ENCODE measurements around the gene ETFA.
"Not testable (repeated sequence)": the region's sequence is repeated elsewhere in the genome, so short reads cannot be mapped to it uniquely, and the experiment has no call there.

ETFA gene

GRCh38 chr15:76296849-76297248 is 14.4 kb downstream of the ETFA start:
- H3K4me3 ChIP-seq (ENCODE audit: low read depth, low read length) = no peak overlapping the region
- TF ChIP-seq POLR2A (IDR thresholded peaks at IDR 0.05; ENCODE audit: extremely low read depth, insufficient read length) (no peak), CTCF (IDR thresholded peaks at IDR 0.05; ENCODE audit: low read depth, low read length) (no peak), MAX (IDR thresholded peaks at IDR 0.05; ENCODE audit: low read depth, low read length) (no peak), MYC (IDR thresholded peaks at IDR 0.05; ENCODE audit: low read depth, low read length) (no peak)

GRCh38 chr15:76294463-76294862 is 16.8 kb downstream of the ETFA start:
- not testable (repeated sequence) for H3K4me3 ChIP-seq (ENCODE audit: low read depth, low read length); DNase-seq (ENCODE audit: low read depth)

More at GRCh38 chr15:76296849-76297248, 14.4 kb downstream of the ETFA start:
- no peak for DNase-seq (ENCODE audit: low read depth)

GRCh38 chr15:76293361-76293760 is 17.9 kb downstream of the ETFA start:
- no peak for DNase-seq (ENCODE audit: low read depth)
- TF ChIP-seq MAX (IDR thresholded peaks at IDR 0.05; ENCODE audit: low read depth, low read length) = no peak
- TF ChIP-seq POLR2A (IDR thresholded peaks at IDR 0.05; ENCODE audit: extremely low read depth, insufficient read length) = no peak
- no peak for TF ChIP-seq MYC (IDR thresholded peaks at IDR 0.05; ENCODE audit: low read depth, low read length)
- TF ChIP-seq CTCF (IDR thresholded peaks at IDR 0.05; ENCODE audit: low read depth, low read length) = no peak
- no peak overlapping the region for H3K4me3 ChIP-seq (ENCODE audit: low read depth, low read length)

- no peak overlapping the region for H3K4me3 ChIP-seq (ENCODE audit: low read depth, low read length)
- DNase-seq (ENCODE audit: low read depth) = no peak
Measured at GRCh38 chr15:76289582-76289981, 21.7 kb downstream of the ETFA start.

GRCh38 chr15:76286271-76286879 is 24.9 kb downstream of the ETFA start:
- no peak for DNase-seq (ENCODE audit: low read depth)
- TF ChIP-seq POLR2A (IDR thresholded peaks at IDR 0.05; ENCODE audit: extremely low read depth, insufficient read length) (no peak), MYC (IDR thresholded peaks at IDR 0.05; ENCODE audit: low read depth, low read length) (no peak), MAX (IDR thresholded peaks at IDR 0.05; ENCODE audit: low read depth, low read length) (no peak), CTCF (IDR thresholded peaks at IDR 0.05; ENCODE audit: low read depth, low read length) (no peak)
- no peak overlapping the region for H3K4me3 ChIP-seq (ENCODE audit: low read depth, low read length)

More at GRCh38 chr15:76289582-76289981, 21.7 kb downstream of the ETFA start:
- TF ChIP-seq MYC (IDR thresholded peaks at IDR 0.05; ENCODE audit: low read depth, low read length) (no peak), MAX (IDR thresholded peaks at IDR 0.05; ENCODE audit: low read depth, low read length) (no peak), POLR2A (IDR thresholded peaks at IDR 0.05; ENCODE audit: extremely low read depth, insufficient read length) (no peak), CTCF (IDR thresholded peaks at IDR 0.05; ENCODE audit: low read depth, low read length) (no peak)

GRCh38 chr15:76285241-76285825 is 25.9 kb downstream of the ETFA start:
- no peak overlapping the region for H3K4me3 ChIP-seq (ENCODE audit: low read depth, low read length)
- DNase-seq (ENCODE audit: low read depth) = peak; percentile 23
- TF ChIP-seq MAX (IDR thresholded peaks at IDR 0.05; ENCODE audit: low read depth, low read length) (no peak), CTCF (IDR thresholded peaks at IDR 0.05; ENCODE audit: low read depth, low read length) (peak; percentile 38), POLR2A (IDR thresholded peaks at IDR 0.05; ENCODE audit: extremely low read depth, insufficient read length) (no peak), MYC (IDR thresholded peaks at IDR 0.05; ENCODE audit: low read depth, low read length) (no peak)
